Measurements from ENCODE around the gene DPEP1.

DNA sequence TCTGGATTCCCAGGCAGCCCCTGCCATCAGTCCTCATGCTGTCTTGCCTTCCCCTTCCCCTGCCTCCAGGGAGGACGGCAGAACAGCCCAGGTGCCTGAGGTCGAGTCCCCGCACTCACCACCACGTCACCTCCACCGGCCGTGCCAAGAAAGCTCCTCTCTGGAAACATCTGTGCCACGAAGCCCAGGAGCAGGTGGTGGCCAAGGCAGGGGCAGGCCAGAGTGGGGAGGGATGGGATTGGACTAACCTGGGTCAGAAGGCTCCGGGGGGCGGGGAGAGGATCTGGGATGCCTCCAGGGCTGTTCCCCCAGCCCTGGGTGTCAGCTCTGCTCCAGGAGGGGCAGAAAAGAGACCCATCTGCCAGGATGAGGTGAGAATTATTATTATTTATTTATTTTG lies 7.4 kb upstream of the DPEP1 start:
- TF ChIP-seq, protein P1, sequence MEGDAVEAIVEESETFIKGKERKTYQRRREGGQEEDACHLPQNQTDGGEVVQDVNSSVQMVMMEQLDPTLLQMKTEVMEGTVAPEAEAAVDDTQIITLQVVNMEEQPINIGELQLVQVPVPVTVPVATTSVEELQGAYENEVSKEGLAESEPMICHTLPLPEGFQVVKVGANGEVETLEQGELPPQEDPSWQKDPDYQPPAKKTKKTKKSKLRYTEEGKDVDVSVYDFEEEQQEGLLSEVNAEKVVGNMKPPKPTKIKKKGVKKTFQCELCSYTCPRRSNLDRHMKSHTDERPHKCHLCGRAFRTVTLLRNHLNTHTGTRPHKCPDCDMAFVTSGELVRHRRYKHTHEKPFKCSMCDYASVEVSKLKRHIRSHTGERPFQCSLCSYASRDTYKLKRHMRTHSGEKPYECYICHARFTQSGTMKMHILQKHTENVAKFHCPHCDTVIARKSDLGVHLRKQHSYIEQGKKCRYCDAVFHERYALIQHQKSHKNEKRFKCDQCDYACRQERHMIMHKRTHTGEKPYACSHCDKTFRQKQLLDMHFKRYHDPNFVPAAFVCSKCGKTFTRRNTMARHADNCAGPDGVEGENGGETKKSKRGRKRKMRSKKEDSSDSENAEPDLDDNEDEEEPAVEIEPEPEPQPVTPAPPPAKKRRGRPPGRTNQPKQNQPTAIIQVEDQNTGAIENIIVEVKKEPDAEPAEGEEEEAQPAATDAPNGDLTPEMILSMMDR (IDR thresholded peaks at IDR 0.05), result no peak
- TF ChIP-seq POLR2AphosphoS5 (IDR thresholded peaks at IDR 0.05) (no peak), EP300 (IDR thresholded peaks at IDR 0.05) (no peak)

All from sigmoid colon (tissue), 4 donors.